ENCODE measurements around the gene BRPF3.

GRCh38 chr6:36232172-36232571 is 35.6 kb downstream of the BRPF3 start:
- TF ChIP-seq CTCF (IDR thresholded peaks at IDR 0.05 in 8 of 11, conservative IDR thresholded peaks at IDR 0.05 in 3 of 11) (no peak), POLR2A (IDR thresholded peaks at IDR 0.05) (no peak)
